ENCODE data around the gene PXMP4.

- TF ChIP-seq, protein P1, sequence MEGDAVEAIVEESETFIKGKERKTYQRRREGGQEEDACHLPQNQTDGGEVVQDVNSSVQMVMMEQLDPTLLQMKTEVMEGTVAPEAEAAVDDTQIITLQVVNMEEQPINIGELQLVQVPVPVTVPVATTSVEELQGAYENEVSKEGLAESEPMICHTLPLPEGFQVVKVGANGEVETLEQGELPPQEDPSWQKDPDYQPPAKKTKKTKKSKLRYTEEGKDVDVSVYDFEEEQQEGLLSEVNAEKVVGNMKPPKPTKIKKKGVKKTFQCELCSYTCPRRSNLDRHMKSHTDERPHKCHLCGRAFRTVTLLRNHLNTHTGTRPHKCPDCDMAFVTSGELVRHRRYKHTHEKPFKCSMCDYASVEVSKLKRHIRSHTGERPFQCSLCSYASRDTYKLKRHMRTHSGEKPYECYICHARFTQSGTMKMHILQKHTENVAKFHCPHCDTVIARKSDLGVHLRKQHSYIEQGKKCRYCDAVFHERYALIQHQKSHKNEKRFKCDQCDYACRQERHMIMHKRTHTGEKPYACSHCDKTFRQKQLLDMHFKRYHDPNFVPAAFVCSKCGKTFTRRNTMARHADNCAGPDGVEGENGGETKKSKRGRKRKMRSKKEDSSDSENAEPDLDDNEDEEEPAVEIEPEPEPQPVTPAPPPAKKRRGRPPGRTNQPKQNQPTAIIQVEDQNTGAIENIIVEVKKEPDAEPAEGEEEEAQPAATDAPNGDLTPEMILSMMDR (conservative IDR thresholded peaks at IDR 0.05 in 1 of 2, IDR thresholded peaks at IDR 0.05 in 1 of 2; ENCODE audit: extremely low read depth in 1 of 2, insufficient read depth in 1 of 2, low read depth in 1 of 2, low read length in 2 of 2): no peak
- TF ChIP-seq EZH2 (IDR thresholded peaks at IDR 0.05; ENCODE audit: borderline replicate concordance, low read length): no peak
Observed at GRCh38 chr20:33727115-33727479, 7.0 kb upstream of the PXMP4 start.
